NCI-H748 (cell line): Measurements from ENCODE around the gene PTK6.

Experiments
- DNase-seq: peaks from one replicate; lab custom pipeline; 2025; ENCODE audit not compliant: unreplicated experiment; lab: John Stamatoyannopoulos, UW

PTK6 gene

DNA sequence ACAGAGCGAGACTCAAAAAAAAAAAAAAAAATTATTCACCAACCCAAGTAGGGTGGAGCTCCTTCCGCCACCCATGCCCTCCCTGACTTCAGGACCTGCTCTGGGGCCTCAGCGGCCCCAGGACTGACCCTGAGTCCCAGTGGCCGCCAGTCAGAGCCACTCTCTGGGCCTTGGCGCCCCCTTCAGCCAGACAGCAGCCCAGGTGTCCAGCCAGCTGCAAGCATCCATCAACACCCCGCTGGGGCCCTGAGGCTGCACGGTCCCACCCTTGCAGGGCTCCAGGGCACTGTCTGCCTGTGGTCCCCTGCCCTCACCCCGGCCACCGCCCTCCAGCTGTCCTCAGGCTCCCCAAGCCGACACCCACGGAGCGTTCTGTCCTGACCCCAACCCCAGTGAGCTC lies 53.3 kb downstream of the PTK6 start:
- DNase-seq = peak; percentile 13

DNA sequence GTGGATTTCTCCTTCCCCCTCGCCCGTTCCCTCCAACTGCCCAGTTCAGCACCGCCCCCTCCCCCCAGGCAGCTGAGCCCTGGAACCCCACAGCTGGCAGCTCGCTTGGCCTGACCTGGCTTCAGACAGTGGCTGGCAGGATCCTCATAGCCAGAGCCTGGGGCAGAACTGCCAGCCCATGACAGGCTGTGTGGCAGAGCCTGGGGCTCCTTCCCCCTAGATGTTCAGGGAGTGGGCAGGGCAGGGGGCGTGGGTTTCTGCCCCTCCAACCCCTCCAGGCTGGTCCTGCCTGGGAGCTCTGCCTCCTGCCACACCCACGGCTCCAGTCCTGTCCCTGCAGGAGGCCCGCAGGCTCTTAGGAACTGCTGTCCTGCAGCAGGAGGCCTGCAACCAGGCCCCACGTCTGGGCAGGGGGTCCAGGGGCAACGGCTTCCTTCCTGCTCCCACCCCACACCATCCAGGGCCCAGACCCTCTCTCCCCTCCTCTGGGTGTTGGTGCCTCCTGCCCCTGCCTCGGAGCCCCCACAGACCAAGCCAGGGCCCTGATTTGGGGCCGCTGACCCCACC lies 55.1 kb downstream of the PTK6 start:
- DNase-seq = no peak

DNA sequence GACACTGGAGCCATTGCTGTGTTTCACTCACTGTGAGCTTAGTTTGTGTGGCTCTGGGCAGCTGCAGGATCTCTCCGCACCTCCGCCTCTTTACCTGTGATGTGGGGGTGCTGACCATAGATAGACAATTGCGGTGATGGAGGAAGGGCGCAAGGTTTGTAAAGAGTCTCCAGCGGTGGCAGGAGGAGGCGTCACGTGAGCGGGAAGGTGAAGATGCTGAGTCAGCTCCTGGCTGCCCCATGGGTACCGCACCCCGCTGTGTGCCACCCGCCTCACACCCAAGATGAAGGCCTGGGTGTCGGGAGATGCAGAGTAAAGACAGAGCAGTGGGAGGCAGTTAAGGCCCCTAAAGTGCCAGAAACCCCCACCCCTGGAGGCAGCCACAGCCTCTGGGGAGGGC lies 55.7 kb downstream of the PTK6 start:
- no peak for DNase-seq

DNA sequence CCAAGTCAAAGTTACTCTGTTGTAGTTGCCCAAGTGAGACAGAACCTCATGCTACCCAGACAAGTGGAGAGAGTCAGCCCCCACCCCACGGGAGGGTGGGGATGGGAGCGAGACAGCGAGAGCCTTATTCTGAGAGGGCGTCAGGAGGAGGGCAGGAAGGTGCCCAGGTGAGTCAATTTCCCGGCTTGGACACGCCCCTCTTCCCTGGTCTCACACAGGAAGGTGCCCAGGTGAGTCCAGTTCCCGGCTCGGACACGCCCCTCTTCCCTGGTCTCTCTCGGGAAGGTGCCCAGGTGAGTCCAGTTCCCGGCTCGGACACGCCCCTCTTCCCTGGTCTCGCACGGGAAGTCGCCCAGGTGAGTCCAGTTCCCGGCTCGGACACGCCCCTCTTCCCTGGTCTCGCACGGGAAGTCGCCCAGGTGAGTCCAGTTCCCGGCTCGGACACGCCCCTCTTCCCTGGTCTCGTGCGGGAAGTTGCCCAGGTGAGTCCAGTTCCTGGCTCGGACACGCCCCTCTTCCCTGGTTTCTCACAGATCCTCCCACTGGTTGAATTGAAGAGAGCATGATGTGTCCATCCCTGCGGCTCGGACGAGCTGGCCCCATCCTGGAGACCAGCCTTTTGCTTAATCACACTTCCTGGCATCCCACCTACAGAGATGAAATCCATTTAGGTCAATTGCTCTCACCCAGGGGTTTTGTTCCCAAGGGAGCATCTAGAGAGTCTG lies 57.3 kb downstream of the PTK6 start:
- peak; percentile 72 for DNase-seq

DNA sequence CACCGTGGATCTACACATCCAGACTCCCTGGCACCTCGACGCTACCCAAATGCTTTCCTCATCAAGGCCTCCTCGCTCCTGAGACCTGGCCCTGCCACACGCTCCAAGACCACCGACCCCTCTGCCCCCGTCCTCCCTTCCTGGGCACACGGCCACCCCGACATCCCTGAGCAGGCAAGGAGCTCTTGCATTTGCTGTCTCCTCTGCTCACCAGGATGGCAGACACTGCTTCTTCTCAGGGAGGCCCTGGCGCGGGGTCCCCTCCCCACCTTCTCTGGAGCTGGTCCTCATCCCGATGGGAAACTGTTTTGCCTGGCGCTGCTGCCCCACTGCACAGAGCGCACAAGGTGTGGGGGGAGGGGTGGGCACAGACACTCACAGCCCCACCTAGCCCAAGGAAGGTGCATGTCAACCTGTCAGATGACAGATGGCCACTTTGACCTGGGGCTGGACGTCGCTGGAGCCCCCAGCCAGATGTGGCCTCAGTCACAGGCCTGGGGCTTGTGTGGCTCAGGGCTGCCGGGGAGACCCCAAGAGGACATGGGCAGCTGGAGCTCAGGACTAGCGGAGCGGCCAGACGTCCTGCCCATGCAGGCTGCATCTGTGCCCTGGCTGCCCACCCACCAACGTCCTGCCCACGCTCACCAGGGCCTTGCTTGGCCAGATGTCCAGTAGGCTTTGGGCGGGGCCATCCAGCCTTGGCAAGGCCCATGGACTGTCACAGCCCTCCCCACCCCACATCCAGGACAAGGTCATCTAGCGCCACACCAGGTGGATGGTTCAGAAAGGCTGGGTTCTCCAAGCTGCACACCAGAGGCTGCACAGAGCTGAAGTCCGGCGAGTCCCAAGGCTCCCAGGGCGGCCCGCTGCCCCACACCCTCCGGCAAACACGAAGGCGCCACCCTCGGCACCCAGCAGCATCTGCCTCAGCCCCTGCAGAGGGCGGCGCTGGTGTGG lies 58.6 kb downstream of the PTK6 start:
- no peak for DNase-seq
